ENCODE data around the gene OVCA2. TPM values are rescaled to one million over a fixed set of nuclear protein-coding genes. Genes with fewer than 3 reads are reported as not detected.

Gene OVCA2
- total RNA-seq, 4 donors from 2014 or later: 12.6 to 50.2 (median 34.4) TPM

- Histone ChIP-seq H3K4me1 (peaks cover 19 to 20% of the 10 kb centered on the region in 2 donors), H3K27ac (peak overlapping the region; percentile 65 to 79 (median 74))
- peak; percentile 55 to 73 for DNase-seq
Observed at GRCh38 chr17:2025622-2026309, 16.1 kb upstream of the OVCA2 start.

DNA sequence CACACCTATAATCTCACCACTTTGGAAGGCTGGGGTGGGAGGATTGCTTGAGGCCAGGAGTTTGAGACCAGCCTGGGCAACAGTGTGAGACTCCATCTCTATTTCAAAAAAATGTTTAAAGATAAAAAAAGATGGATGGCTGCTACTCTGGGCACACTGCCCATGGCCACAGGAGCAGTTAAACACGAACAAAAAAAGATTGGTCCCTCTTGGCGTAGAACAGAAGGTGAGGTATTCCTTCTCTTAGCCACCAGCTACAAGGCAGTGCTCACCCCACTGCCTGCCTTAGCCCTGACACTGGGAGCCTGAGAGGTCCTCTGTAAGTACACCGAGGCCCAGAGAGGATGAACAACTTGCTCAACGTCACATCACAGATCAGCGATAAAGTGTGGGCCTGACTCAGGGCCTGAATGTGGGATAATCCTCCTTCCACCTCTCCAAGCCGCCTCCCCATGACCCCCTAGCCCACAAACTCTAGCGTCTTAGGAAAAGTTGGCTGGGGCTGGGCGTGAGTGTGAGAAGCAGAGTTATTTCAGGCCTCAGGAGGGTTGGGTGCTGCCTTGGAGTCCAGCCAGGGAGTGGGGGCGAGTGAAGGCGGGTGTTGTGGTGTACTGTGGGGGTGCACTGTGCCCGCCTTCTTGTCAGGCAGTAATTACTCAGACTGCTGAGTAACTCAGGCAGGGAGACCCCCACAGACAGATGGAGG lies 14.1 kb upstream of the OVCA2 start:
- H3K36me3 ChIP-seq: no peaks in the 10 kb centered on the region
- no peak overlapping the region for H3K27ac ChIP-seq
- TF ChIP-seq CTCF (IDR thresholded peaks at IDR 0.05 in 4 of 5, conservative IDR thresholded peaks at IDR 0.05 in 1 of 5) (no peak), POLR2A (IDR thresholded peaks at IDR 0.05) (no peak)
- intact Hi-C loops (cut with DNase I; ENCODE audit: low total_unique reads): no loop called here
- ATAC-seq: no peak
- H3K9me3 ChIP-seq: no peaks in the 10 kb centered on the region
- H3K27me3 ChIP-seq: no peaks in the 10 kb centered on the region
- in situ Hi-C loops (cut with MboI; ENCODE audit: low sequenced_read_pairs in 4 of 4): loop anchor here (5.0 to 25.0 kb wide), 5 partner anchors 113 to 365 kb away; partner anchors contain the start of gene PRPF8 (in 1 of the 4)
- peaks cover 25 to 39% of the 10 kb centered on the region in 2 donors for H3K4me1 ChIP-seq
- no peak for DNase-seq
- H3K4me3 ChIP-seq: no peak overlapping the region

More at GRCh38 chr17:2025622-2026309, 16.1 kb upstream of the OVCA2 start:
- peak; percentile 25 to 35 for ATAC-seq
- in situ Hi-C loops (cut with MboI; ENCODE audit: low sequenced_read_pairs in 4 of 4): loop anchor here (5.0 to 25.0 kb wide), 5 partner anchors 111 to 363 kb away; partner anchors contain the start of gene PRPF8 (in 1 of the 4)
- Histone ChIP-seq H3K4me3 (peak overlapping the region; percentile 60 to 75 (median 63)), H3K27me3 (no peaks in the 10 kb centered on the region), H3K36me3 (no peaks in the 10 kb centered on the region), H3K9me3 (no peaks in the 10 kb centered on the region)
- TF ChIP-seq POLR2A (IDR thresholded peaks at IDR 0.05) (no peak), CTCF (IDR thresholded peaks at IDR 0.05 in 4 of 5, conservative IDR thresholded peaks at IDR 0.05 in 1 of 5) (peak; percentile 67 to 77 (median 73))
- intact Hi-C loops (cut with DNase I; ENCODE audit: low total_unique reads): loop anchor here (1.0 kb wide), 1 partner anchor 117 kb away; no protein-coding TSS in a partner anchor

- Histone ChIP-seq H3K4me3 (no peak overlapping the region), H3K4me1 (peaks cover 25 to 41% of the 10 kb centered on the region in 2 donors), H3K27me3 (no peaks in the 10 kb centered on the region), H3K27ac (no peak overlapping the region), H3K9me3 (no peaks in the 10 kb centered on the region), H3K36me3 (no peaks in the 10 kb centered on the region)
- DNase-seq (no peak), ATAC-seq (no peak)
- no peak for TF ChIP-seq POLR2A (IDR thresholded peaks at IDR 0.05)
- TF ChIP-seq CTCF (IDR thresholded peaks at IDR 0.05 in 4 of 5, conservative IDR thresholded peaks at IDR 0.05 in 1 of 5): no peak
- in situ Hi-C loops (cut with MboI; ENCODE audit: low sequenced_read_pairs in 4 of 4): loop anchor here (5.0 to 25.0 kb wide), 5 partner anchors 113 to 366 kb away; partner anchors contain the start of gene PRPF8 (in 1 of the 4)
- intact Hi-C loops (cut with DNase I; ENCODE audit: low total_unique reads): no loop called here
Observed at GRCh38 chr17:2028234-2028614, 13.6 kb upstream of the OVCA2 start.

DNA sequence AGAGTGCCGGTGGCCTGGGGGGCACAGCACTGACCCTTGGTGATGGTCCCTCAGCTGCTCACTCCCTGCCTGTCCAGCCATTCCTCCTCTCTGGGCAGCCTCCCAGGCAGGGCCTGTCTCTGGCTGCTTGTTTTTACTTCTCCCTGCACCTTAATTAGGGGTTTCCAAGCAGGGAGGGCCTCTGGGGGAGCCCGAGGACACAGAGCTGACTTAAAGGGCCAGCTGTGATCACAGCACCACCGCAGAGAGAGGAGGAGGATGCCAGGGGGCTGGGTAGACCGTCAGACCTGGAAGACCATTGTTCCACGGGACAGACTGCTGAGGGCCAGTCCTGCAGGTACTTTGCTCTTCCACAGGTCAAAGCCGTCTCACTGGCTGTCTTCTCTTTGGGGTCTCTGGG lies 13.1 kb upstream of the OVCA2 start:
- Histone ChIP-seq H3K4me1 (peaks cover 25 to 36% of the 10 kb centered on the region in 2 donors), H3K9me3 (no peaks in the 10 kb centered on the region), H3K27me3 (no peaks in the 10 kb centered on the region), H3K27ac (no peak overlapping the region), H3K36me3 (no peaks in the 10 kb centered on the region), H3K4me3 (no peak overlapping the region)
- in situ Hi-C loops (cut with MboI; ENCODE audit: low sequenced_read_pairs in 4 of 4) (loop anchor here (5.0 to 25.0 kb wide), 5 partner anchors 114 to 366 kb away; partner anchors contain the start of gene PRPF8 (in 1 of the 4)), intact Hi-C loops (cut with DNase I; ENCODE audit: low total_unique reads) (no loop called here)
- DNase-seq (no peak), ATAC-seq (no peak)
- TF ChIP-seq POLR2A (IDR thresholded peaks at IDR 0.05): no peak
- TF ChIP-seq CTCF (IDR thresholded peaks at IDR 0.05 in 4 of 5, conservative IDR thresholded peaks at IDR 0.05 in 1 of 5): no peak
